Fibroblast of upper back skin (primary cell): Measurements from ENCODE around the gene SLC23A1.
A peak's percentile ranks its signal among the peaks of the same experiment; 100 is the strongest.
"Not testable (repeated sequence)": the region's sequence is repeated elsewhere in the genome, so short reads cannot be mapped to it uniquely, and the experiment has no call there.

Source experiments
- DNase-seq: peaks from one replicate; pipeline ENCODE4 v3.0.0-alpha.2; 2013

SLC23A1 gene

GRCh38 chr5:139388198-139388821 is 5.2 kb upstream of the SLC23A1 start:
- DNase-seq = peak; percentile 17

- DNase-seq = no peak
These were observed 4.6 kb upstream of the SLC23A1 start for GRCh38 chr5:139387611-139388197.

- DNase-seq = not testable (repeated sequence)
These were observed 3.9 kb upstream of the SLC23A1 start for GRCh38 chr5:139386956-139387355.

GRCh38 chr5:139386050-139386438 is 2.9 kb upstream of the SLC23A1 start:
- no peak for DNase-seq

GRCh38 chr5:139385061-139386049 is 2.3 kb upstream of the SLC23A1 start:
- no peak for DNase-seq

- no peak for DNase-seq
These were observed 1.5 kb upstream of the SLC23A1 start for GRCh38 chr5:139384591-139385051.

- no peak for DNase-seq
These were observed 995 bp upstream of the SLC23A1 start for GRCh38 chr5:139383993-139384590.

- DNase-seq = no peak
These were observed 290 bp downstream of the SLC23A1 start for GRCh38 chr5:139382807-139383206.

- DNase-seq = no peak
These were observed 998 bp downstream of the SLC23A1 start for GRCh38 chr5:139381837-139382761.

GRCh38 chr5:139379626-139380449 is 3.3 kb downstream of the SLC23A1 start:
- DNase-seq = no peak

GRCh38 chr5:139378941-139379361 is 4.1 kb downstream of the SLC23A1 start:
- DNase-seq = no peak

- no peak for DNase-seq
These were observed 4.8 kb downstream of the SLC23A1 start for GRCh38 chr5:139378101-139378825.

- DNase-seq = no peak
These were observed 5.9 kb downstream of the SLC23A1 start for GRCh38 chr5:139377226-139377625.

GRCh38 chr5:139376364-139376763 is 6.7 kb downstream of the SLC23A1 start:
- no peak for DNase-seq

GRCh38 chr5:139374909-139375308 is 8.2 kb downstream of the SLC23A1 start:
- DNase-seq = no peak

GRCh38 chr5:139371482-139372435 is 11.3 kb downstream of the SLC23A1 start:
- DNase-seq = peak; percentile 21

- DNase-seq = peak; percentile 55
These were observed 13.9 kb downstream of the SLC23A1 start for GRCh38 chr5:139369181-139369580.

- DNase-seq = no peak
These were observed 14.5 kb downstream of the SLC23A1 start for GRCh38 chr5:139368613-139369012.

GRCh38 chr5:139364466-139364865 is 18.6 kb downstream of the SLC23A1 start:
- DNase-seq = no peak
